ENCODE data around the gene MAMLD1. TPM values are rescaled to one million over a fixed set of nuclear protein-coding genes. Genes with fewer than 3 reads are reported as not detected.

Gene MAMLD1
- total RNA-seq, 1 donor from 2014 or later, result 4.4 TPM

GRCh38 chrX:150465326-150465725, 102.2 kb downstream of the MAMLD1 start:
- DNase-seq (ENCODE audit: low spot score, unreplicated experiment), result no peak
- H3K4me3 Mint-ChIP-seq (ENCODE audit: low read depth), result no peak overlapping the region
- H3K27ac Mint-ChIP-seq, result no peak overlapping the region
- no peak for TF ChIP-seq CTCF (IDR thresholded peaks at IDR 0.05; ENCODE audit: unreplicated experiment)
- no peaks in the 10 kb centered on the region for H3K36me3 Mint-ChIP-seq (ENCODE audit: insufficient read depth)
- H3K4me1 Mint-ChIP-seq (ENCODE audit: low read depth), result no peaks in the 10 kb centered on the region
- H3K9me3 Mint-ChIP-seq (ENCODE audit: low read depth), result peaks cover 12% of the 10 kb centered on the region
- no peaks in the 10 kb centered on the region for H3K27me3 Mint-ChIP-seq

GRCh38 chrX:150465881-150466775, 103.0 kb downstream of the MAMLD1 start:
- Mint-ChIP-seq H3K4me1 (ENCODE audit: low read depth) (no peaks in the 10 kb centered on the region), H3K36me3 (ENCODE audit: insufficient read depth) (no peaks in the 10 kb centered on the region), H3K4me3 (ENCODE audit: low read depth) (no peak overlapping the region), H3K9me3 (ENCODE audit: low read depth) (peaks cover 12% of the 10 kb centered on the region), H3K27ac (no peak overlapping the region), H3K27me3 (no peaks in the 10 kb centered on the region)
- DNase-seq (ENCODE audit: low spot score, unreplicated experiment), result no peak
- TF ChIP-seq CTCF (IDR thresholded peaks at IDR 0.05; ENCODE audit: unreplicated experiment), result no peak

- no peak overlapping the region for H3K4me3 Mint-ChIP-seq (ENCODE audit: low read depth)
- H3K27ac Mint-ChIP-seq, result no peak overlapping the region
- no peak for DNase-seq (ENCODE audit: low spot score, unreplicated experiment)
- no peak for TF ChIP-seq CTCF (IDR thresholded peaks at IDR 0.05; ENCODE audit: unreplicated experiment)
- H3K4me1 Mint-ChIP-seq (ENCODE audit: low read depth), result no peaks in the 10 kb centered on the region
- H3K36me3 Mint-ChIP-seq (ENCODE audit: insufficient read depth), result no peaks in the 10 kb centered on the region
- peaks cover 9% of the 10 kb centered on the region for H3K9me3 Mint-ChIP-seq (ENCODE audit: low read depth)
- H3K27me3 Mint-ChIP-seq, result no peaks in the 10 kb centered on the region
These were observed 109.2 kb downstream of the MAMLD1 start for GRCh38 chrX:150472306-150472705.

- Mint-ChIP-seq H3K4me1 (ENCODE audit: low read depth) (no peaks in the 10 kb centered on the region), H3K4me3 (ENCODE audit: low read depth) (no peak overlapping the region), H3K36me3 (ENCODE audit: insufficient read depth) (no peaks in the 10 kb centered on the region), H3K27me3 (no peaks in the 10 kb centered on the region), H3K27ac (no peak overlapping the region), H3K9me3 (ENCODE audit: low read depth) (peaks cover 8% of the 10 kb centered on the region)
- TF ChIP-seq CTCF (IDR thresholded peaks at IDR 0.05; ENCODE audit: unreplicated experiment), result no peak
- no peak for DNase-seq (ENCODE audit: low spot score, unreplicated experiment)
These were observed 110.3 kb downstream of the MAMLD1 start for GRCh38 chrX:150473371-150473770.

GRCh38 chrX:150475461-150475860, 112.3 kb downstream of the MAMLD1 start:
- H3K4me3 Mint-ChIP-seq (ENCODE audit: low read depth), result no peak overlapping the region

More at GRCh38 chrX:150475461-150475860, 112.3 kb downstream of the MAMLD1 start:
- H3K27ac Mint-ChIP-seq, result no peak overlapping the region
- TF ChIP-seq CTCF (IDR thresholded peaks at IDR 0.05; ENCODE audit: unreplicated experiment), result no peak
- peaks cover 6% of the 10 kb centered on the region for H3K9me3 Mint-ChIP-seq (ENCODE audit: low read depth)
- H3K36me3 Mint-ChIP-seq (ENCODE audit: insufficient read depth), result no peaks in the 10 kb centered on the region
- no peaks in the 10 kb centered on the region for H3K27me3 Mint-ChIP-seq
- DNase-seq (ENCODE audit: low spot score, unreplicated experiment), result no peak
- no peaks in the 10 kb centered on the region for H3K4me1 Mint-ChIP-seq (ENCODE audit: low read depth)

Measured in progenitor cell of endocrine pancreas (in vitro differentiated cells).